ENCODE data around the gene KLHL29.

DNA sequence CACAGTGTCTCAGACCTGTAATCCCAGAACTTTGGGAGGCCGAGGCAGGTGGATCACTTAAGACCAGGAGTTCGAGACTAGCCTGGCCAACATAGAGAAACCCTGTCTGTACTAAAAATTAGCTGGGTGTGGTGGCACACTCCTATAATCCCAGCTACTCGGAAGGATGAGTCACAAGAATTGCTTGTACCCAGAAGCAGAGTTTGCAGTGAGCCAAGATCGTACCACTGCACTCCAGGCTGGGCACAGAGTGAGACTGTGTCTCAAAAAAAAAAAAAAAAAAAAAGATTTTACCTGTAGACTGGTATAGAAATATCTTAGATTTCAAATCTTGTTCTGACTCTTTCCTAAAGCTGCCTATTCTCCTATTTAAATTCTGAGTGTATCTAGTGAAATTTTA, 7.2 kb upstream of the KLHL29 start:
- TF ChIP-seq, protein P1, sequence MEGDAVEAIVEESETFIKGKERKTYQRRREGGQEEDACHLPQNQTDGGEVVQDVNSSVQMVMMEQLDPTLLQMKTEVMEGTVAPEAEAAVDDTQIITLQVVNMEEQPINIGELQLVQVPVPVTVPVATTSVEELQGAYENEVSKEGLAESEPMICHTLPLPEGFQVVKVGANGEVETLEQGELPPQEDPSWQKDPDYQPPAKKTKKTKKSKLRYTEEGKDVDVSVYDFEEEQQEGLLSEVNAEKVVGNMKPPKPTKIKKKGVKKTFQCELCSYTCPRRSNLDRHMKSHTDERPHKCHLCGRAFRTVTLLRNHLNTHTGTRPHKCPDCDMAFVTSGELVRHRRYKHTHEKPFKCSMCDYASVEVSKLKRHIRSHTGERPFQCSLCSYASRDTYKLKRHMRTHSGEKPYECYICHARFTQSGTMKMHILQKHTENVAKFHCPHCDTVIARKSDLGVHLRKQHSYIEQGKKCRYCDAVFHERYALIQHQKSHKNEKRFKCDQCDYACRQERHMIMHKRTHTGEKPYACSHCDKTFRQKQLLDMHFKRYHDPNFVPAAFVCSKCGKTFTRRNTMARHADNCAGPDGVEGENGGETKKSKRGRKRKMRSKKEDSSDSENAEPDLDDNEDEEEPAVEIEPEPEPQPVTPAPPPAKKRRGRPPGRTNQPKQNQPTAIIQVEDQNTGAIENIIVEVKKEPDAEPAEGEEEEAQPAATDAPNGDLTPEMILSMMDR (IDR thresholded peaks at IDR 0.05) = no peak
- TF ChIP-seq POLR2A (IDR thresholded peaks at IDR 0.05) = no peak

Measured in tibial nerve (tissue), 3 donors.